GM12891 (cell line): ENCODE results near the gene HUS1.

ENCODE experiments used
- PAX5 ChIP-seq: IDR thresholded peaks from 2 replicates; pipeline ENCODE4 v1.6.1; 2011; ENCODE audit warnings: low read length, moderate library complexity, mild to moderate bottlenecking; ENCODE audit not compliant: insufficient read depth, severe bottlenecking
- POLR2A ChIP-seq: IDR thresholded peaks from 2 replicates; pipeline ENCODE4 v1.6.1; 2011; ENCODE audit warnings: low read depth, low read length, control low read depth
- POLR2AphosphoS5 ChIP-seq: IDR thresholded peaks from 2 replicates; pipeline ENCODE4 v1.6.1; 2011; ENCODE audit warnings: low read depth, low read length, control low read depth
- POU2F2 ChIP-seq: IDR thresholded peaks from 2 replicates; pipeline ENCODE4 v1.6.1; 2011; ENCODE audit warnings: low read depth, mild to moderate bottlenecking, control low read depth, low read length, moderate library complexity
- SPI1 ChIP-seq: IDR thresholded peaks from 2 replicates; pipeline ENCODE4 v1.6.1; 2011; ENCODE audit warnings: low read depth, low read length, control low read depth
- TAF1 ChIP-seq: IDR thresholded peaks from 2 replicates; pipeline ENCODE4 v1.6.1; 2011; ENCODE audit warnings: low read depth, low read length, control low read depth

DNA sequence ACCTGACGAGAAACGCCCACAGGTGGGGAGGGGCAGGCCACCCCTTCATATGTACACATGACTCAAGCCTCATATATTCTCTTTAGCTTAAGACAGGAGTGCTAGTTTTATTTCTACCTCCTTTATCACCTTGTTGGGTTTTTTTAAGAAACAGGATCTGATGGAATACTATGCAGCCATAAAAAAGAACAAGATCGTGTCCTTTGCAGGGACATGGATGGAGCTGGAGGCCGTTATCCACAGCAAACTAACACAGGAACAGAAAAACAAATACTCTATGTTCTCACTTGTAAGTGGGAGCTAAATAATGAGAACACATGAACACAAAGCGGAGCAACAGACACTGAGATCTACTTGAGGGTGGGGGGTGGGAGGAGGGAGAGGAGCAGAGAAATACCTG, 11.2 kb upstream of the HUS1 start:
- TF ChIP-seq SPI1 (no peak), POLR2A (no peak), TAF1 (no peak), POLR2AphosphoS5 (no peak), POU2F2 (no peak), PAX5 (no peak)
